HG03103 (cell line): ENCODE data around the gene CHKA.

ENCODE experiments used
- ATAC-seq: cut with Tn5 transposase; IDR thresholded peaks from one replicate; pipeline ENCODE4 v1.9.1; 2021; ENCODE audit warnings: low read depth; ENCODE audit not compliant: unreplicated experiment

Gene CHKA

GRCh38 chr11:68016904-68017817, 104.0 kb downstream of the CHKA start:
- ATAC-seq: no peak

- no peak for ATAC-seq
Observed at GRCh38 chr11:68016161-68016903, 104.9 kb downstream of the CHKA start.

- ATAC-seq: no peak
Observed at GRCh38 chr11:68015467-68015866, 105.7 kb downstream of the CHKA start.

- no peak for ATAC-seq
Observed at GRCh38 chr11:68014947-68015447, 106.2 kb downstream of the CHKA start.

GRCh38 chr11:68014157-68014946, 106.8 kb downstream of the CHKA start:
- no peak for ATAC-seq

GRCh38 chr11:68013611-68014156, 107.5 kb downstream of the CHKA start:
- ATAC-seq: no peak

GRCh38 chr11:68012843-68013610, 108.2 kb downstream of the CHKA start:
- no peak for ATAC-seq

- ATAC-seq: no peak
Observed at GRCh38 chr11:68012044-68012842, 108.9 kb downstream of the CHKA start.

GRCh38 chr11:68011051-68011943, 109.9 kb downstream of the CHKA start:
- ATAC-seq: no peak

- no peak for ATAC-seq
Observed at GRCh38 chr11:68010090-68011041, 110.8 kb downstream of the CHKA start, which contains the start of gene ALDH3B1. Gene ALDH3B1 (plus strand): TSS chr11:68010327. CDS start chr11:68015298, 4,971 bp downstream.

GRCh38 chr11:68009391-68010089, 111.6 kb downstream of the CHKA start:
- ATAC-seq: no peak

- no peak for ATAC-seq
Observed at GRCh38 chr11:68008381-68009337, 112.5 kb downstream of the CHKA start.

GRCh38 chr11:68007498-68008380, 113.4 kb downstream of the CHKA start:
- no peak for ATAC-seq

GRCh38 chr11:68006606-68007166, 114.5 kb downstream of the CHKA start:
- no peak for ATAC-seq
